ENCODE measurements around the gene SLC33A1.

SLC33A1 gene

GRCh38 chr3:155805204-155805801 lies 48.9 kb downstream of the SLC33A1 start:
- intact Hi-C loops (cut with DNase I): loop anchor here (5.0 kb wide), 2 partner anchors 47 to 67 kb away; partner anchors contain the start of genes GMPS and SLC33A1
- peak in 2 of 10 donors; percentile 10 to 84 for DNase-seq

GRCh38 chr3:155804323-155804722 lies 49.9 kb downstream of the SLC33A1 start:
- intact Hi-C loops (cut with DNase I): no loop called here
- DNase-seq: no peak

GRCh38 chr3:155792532-155792931 lies 61.7 kb downstream of the SLC33A1 start:
- intact Hi-C loops (cut with DNase I): no loop called here
- DNase-seq: no peak

GRCh38 chr3:155791190-155791589 lies 63.0 kb downstream of the SLC33A1 start:
- no peak for DNase-seq
- intact Hi-C loops (cut with DNase I): no loop called here

GRCh38 chr3:155790272-155790925 lies 63.8 kb downstream of the SLC33A1 start:
- DNase-seq: no peak

GRCh38 chr3:155785662-155786295 lies 68.4 kb downstream of the SLC33A1 start:
- intact Hi-C loops (cut with DNase I): no loop called here
- DNase-seq: no peak

More at GRCh38 chr3:155790272-155790925, 63.8 kb downstream of the SLC33A1 start:
- intact Hi-C loops (cut with DNase I): no loop called here

- DNase-seq: no peak
- intact Hi-C loops (cut with DNase I): no loop called here
These were observed 71.8 kb downstream of the SLC33A1 start for GRCh38 chr3:155782390-155782953.

GRCh38 chr3:155780291-155780690 lies 73.9 kb downstream of the SLC33A1 start:
- intact Hi-C loops (cut with DNase I): no loop called here
- no peak for DNase-seq

GRCh38 chr3:155778462-155778861 lies 75.8 kb downstream of the SLC33A1 start:
- intact Hi-C loops (cut with DNase I): no loop called here
- DNase-seq: no peak

- intact Hi-C loops (cut with DNase I): no loop called here
- DNase-seq: no peak
These were observed 81.4 kb downstream of the SLC33A1 start for GRCh38 chr3:155772801-155773200.

- intact Hi-C loops (cut with DNase I): no loop called here
- peak in 1 of 10 donors; percentile 13 for DNase-seq
These were observed 83.1 kb downstream of the SLC33A1 start for GRCh38 chr3:155771126-155771525.
